SK-N-SH treated with all-trans-retinoic acid at 6 μM for 48 hours (cell line): ENCODE results near the gene PROK2.

ENCODE experiments used
- ARNTL ChIP-seq: fragments of 450-650 bp; formaldehyde crosslinking; IDR thresholded peaks from 2 replicates; pipeline ENCODE4 v1.5.0; 2020; ENCODE audit warnings: low read depth, mild to moderate bottlenecking, moderate library complexity, borderline replicate concordance
- BACH2 ChIP-seq: fragments of 250-450 bp; sonication (Bioruptor Pico); IDR thresholded peaks from 2 replicates; pipeline ENCODE4 v1.9.0; 2021; ENCODE audit warnings: mild to moderate bottlenecking, borderline replicate concordance
- ESRRG ChIP-seq: fragments of 250-450 bp; sonication (Bioruptor Pico); IDR thresholded peaks from 2 replicates; pipeline ENCODE4 v1.6.1; 2021; ENCODE audit warnings: mild to moderate bottlenecking
- OSR1 ChIP-seq: fragments of 250-450 bp; sonication (Bioruptor Pico); IDR thresholded peaks from 2 replicates; pipeline ENCODE4 v1.8.0; 2022; ENCODE audit warnings: moderate library complexity, mild to moderate bottlenecking, inconsistent platforms
- PPARA ChIP-seq: fragments of 250-450 bp; sonication (Bioruptor Pico); IDR thresholded peaks from 2 replicates; pipeline ENCODE4 v1.5.0; 2020; ENCODE audit warnings: mild to moderate bottlenecking, borderline replicate concordance
- RARB ChIP-seq: fragments of 250-450 bp; sonication (Bioruptor Pico); IDR thresholded peaks from 2 replicates; pipeline ENCODE4 v1.8.0; 2021; ENCODE audit warnings: mild to moderate bottlenecking, moderate library complexity
- SNAI2 ChIP-seq: fragments of 250-450 bp; sonication (Bioruptor Pico); IDR thresholded peaks from 2 replicates; pipeline ENCODE4 v1.5.0; 2020; ENCODE audit warnings: mild to moderate bottlenecking, moderate library complexity
- TSHZ2 ChIP-seq: fragments of 250-450 bp; sonication (Bioruptor Pico); IDR thresholded peaks from 2 replicates; pipeline ENCODE4 v1.5.0; 2020; ENCODE audit warnings: mild to moderate bottlenecking, moderate library complexity
- ZC3H10 ChIP-seq: fragments of 250-450 bp; sonication (Bioruptor Pico); IDR thresholded peaks from 2 replicates; pipeline ENCODE4 v1.5.1; 2021; ENCODE audit warnings: mild to moderate bottlenecking, moderate library complexity
- ZFP3 ChIP-seq: fragments of 250-450 bp; sonication (Bioruptor Pico); IDR thresholded peaks from 2 replicates; pipeline ENCODE4 v1.5.0; 2020; ENCODE audit warnings: mild to moderate bottlenecking, moderate library complexity
- ZFP30 ChIP-seq: fragments of 450-650 bp; formaldehyde crosslinking; IDR thresholded peaks from 2 replicates; pipeline ENCODE4 v1.5.0; 2022; ENCODE audit warnings: mild to moderate bottlenecking, moderate library complexity
- TF ChIP-seq, protein P1 (sequence below): fragments of 250-450 bp; sonication (Bioruptor Pico); IDR thresholded peaks from 2 replicates; pipeline ENCODE4 v1.5.1; 2020; ENCODE audit warnings: low read depth, mild to moderate bottlenecking, moderate library complexity
- TF ChIP-seq, protein P2 (sequence below): fragments of 250-450 bp; sonication (Bioruptor Pico); IDR thresholded peaks from 2 replicates; pipeline ENCODE4 v1.5.1; 2021; ENCODE audit warnings: mild to moderate bottlenecking, moderate library complexity
- TF ChIP-seq, protein P3 (sequence below): fragments of 250-450 bp; sonication (Bioruptor Pico); IDR thresholded peaks from 2 replicates; pipeline ENCODE4 v1.8.0; 2020; ENCODE audit warnings: mild to moderate bottlenecking, moderate library complexity, borderline replicate concordance

GRCh38 chr3:71805199-71805598 is 20.3 kb upstream of the PROK2 start:
- TF ChIP-seq, protein P1, sequence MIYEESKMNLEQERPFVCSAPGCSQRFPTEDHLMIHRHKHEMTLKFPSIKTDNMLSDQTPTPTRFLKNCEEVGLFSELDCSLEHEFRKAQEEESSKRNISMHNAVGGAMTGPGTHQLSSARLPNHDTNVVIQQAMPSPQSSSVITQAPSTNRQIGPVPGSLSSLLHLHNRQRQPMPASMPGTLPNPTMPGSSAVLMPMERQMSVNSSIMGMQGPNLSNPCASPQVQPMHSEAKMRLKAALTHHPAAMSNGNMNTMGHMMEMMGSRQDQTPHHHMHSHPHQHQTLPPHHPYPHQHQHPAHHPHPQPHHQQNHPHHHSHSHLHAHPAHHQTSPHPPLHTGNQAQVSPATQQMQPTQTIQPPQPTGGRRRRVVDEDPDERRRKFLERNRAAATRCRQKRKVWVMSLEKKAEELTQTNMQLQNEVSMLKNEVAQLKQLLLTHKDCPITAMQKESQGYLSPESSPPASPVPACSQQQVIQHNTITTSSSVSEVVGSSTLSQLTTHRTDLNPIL, result no peak
- TF ChIP-seq, protein P2, sequence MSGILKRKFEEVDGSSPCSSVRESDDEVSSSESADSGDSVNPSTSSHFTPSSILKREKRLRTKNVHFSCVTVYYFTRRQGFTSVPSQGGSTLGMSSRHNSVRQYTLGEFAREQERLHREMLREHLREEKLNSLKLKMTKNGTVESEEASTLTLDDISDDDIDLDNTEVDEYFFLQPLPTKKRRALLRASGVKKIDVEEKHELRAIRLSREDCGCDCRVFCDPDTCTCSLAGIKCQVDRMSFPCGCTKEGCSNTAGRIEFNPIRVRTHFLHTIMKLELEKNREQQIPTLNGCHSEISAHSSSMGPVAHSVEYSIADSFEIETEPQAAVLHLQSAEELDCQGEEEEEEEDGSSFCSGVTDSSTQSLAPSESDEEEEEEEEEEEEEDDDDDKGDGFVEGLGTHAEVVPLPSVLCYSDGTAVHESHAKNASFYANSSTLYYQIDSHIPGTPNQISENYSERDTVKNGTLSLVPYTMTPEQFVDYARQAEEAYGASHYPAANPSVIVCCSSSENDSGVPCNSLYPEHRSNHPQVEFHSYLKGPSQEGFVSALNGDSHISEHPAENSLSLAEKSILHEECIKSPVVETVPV (CRISPR knock-in tag), result no peak
- TF ChIP-seq PPARA (CRISPR knock-in tag), result no peak
- no peak for TF ChIP-seq ARNTL
- no peak for TF ChIP-seq OSR1 (CRISPR knock-in tag)
- TF ChIP-seq, protein P3, sequence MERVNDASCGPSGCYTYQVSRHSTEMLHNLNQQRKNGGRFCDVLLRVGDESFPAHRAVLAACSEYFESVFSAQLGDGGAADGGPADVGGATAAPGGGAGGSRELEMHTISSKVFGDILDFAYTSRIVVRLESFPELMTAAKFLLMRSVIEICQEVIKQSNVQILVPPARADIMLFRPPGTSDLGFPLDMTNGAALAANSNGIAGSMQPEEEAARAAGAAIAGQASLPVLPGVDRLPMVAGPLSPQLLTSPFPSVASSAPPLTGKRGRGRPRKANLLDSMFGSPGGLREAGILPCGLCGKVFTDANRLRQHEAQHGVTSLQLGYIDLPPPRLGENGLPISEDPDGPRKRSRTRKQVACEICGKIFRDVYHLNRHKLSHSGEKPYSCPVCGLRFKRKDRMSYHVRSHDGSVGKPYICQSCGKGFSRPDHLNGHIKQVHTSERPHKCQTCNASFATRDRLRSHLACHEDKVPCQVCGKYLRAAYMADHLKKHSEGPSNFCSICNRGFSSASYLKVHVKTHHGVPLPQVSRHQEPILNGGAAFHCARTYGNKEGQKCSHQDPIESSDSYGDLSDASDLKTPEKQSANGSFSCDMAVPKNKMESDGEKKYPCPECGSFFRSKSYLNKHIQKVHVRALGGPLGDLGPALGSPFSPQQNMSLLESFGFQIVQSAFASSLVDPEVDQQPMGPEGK (CRISPR knock-in tag), result no peak
- no peak for TF ChIP-seq BACH2 (CRISPR knock-in tag)
- TF ChIP-seq ESRRG (CRISPR knock-in tag), result no peak
- TF ChIP-seq ZFP3 (CRISPR knock-in tag), result no peak
- TF ChIP-seq TSHZ2 (CRISPR knock-in tag), result no peak
- no peak for TF ChIP-seq RARB (CRISPR knock-in tag)
- no peak for TF ChIP-seq ZFP30 (CRISPR knock-in tag)
- TF ChIP-seq ZC3H10 (CRISPR knock-in tag), result no peak
- TF ChIP-seq SNAI2 (CRISPR knock-in tag), result no peak
